PC-3 (cell line): ENCODE measurements around the gene SNX5. TPM values are rescaled to one million over a fixed set of nuclear protein-coding genes. Genes with fewer than 3 reads are reported as not detected.

Experiments used
- ATAC-seq: fragments of 200-7000 bp; cut with Tn5 transposase; 2 replicates; pipeline ENCODE4 v1.9.1; 2020; ENCODE audit warnings: mild to moderate bottlenecking, moderate library complexity
- BruUV-seq: library from RNA; stranded (reverse); fragments of 400-500 nt; replicated peaks from 2 replicates; lab custom pipeline; 2021; lab: Mats Ljungman, UMichigan
- CTCF ChIA-PET: fragments of 300-600 bp; sonication (Branson Sonifier 250); formaldehyde crosslinking; loops from one replicate; lab custom pipeline; 2022; ENCODE audit warnings: antibody characterized with exemption; lab: Charles Lee
- POLR2A ChIA-PET: fragments of 300-600 bp; sonication (Branson Sonifier 250); formaldehyde crosslinking; loops from one replicate; lab custom pipeline; 2022; ENCODE audit warnings: antibody characterized with exemption; ENCODE audit not compliant: unreplicated experiment; lab: Charles Lee
- DNase-seq: peaks from one replicate; pipeline ENCODE4 v3.0.0-alpha.2; 2015
- H2AFZ ChIP-seq: fragments of 300-600 bp; sonication (generic); 2 replicates; pipeline ENCODE4 v1.6.0; 2016; ENCODE audit warnings: antibody characterized with exemption, low read length
- H3F3A ChIP-seq: fragments of 300-600 bp; sonication (generic); one replicate; pipeline ENCODE4 v1.6.0; 2017; ENCODE audit warnings: antibody characterized with exemption, low read length, control low read depth, mild to moderate bottlenecking; ENCODE audit not compliant: unreplicated experiment
- H3K27ac ChIP-seq: fragments of 300-600 bp; sonication (generic); 2 replicates; pipeline ENCODE4 v1.5.1; 2016; ENCODE audit warnings: mild to moderate bottlenecking, low read length
- H3K27me3 ChIP-seq: fragments of 300-600 bp; sonication (generic); 2 replicates; pipeline ENCODE4 v1.6.1; 2016; ENCODE audit warnings: low read length, mixed read lengths
- H3K36me3 ChIP-seq: fragments of 300-600 bp; sonication (generic); 2 replicates; pipeline ENCODE4 v1.6.1; 2016; ENCODE audit warnings: low read depth, mixed run types, low read length, mixed read lengths
- H3K4me1 ChIP-seq: fragments of 300-600 bp; sonication (generic); 2 replicates; pipeline ENCODE4 v1.5.1; 2016; ENCODE audit warnings: low read length; ENCODE audit not compliant: insufficient read depth
- H3K4me2 ChIP-seq: fragments of 300-600 bp; sonication (generic); 2 replicates; pipeline ENCODE4 v1.6.0; 2016; ENCODE audit warnings: low read length
- H3K4me3 ChIP-seq: fragments of 300-600 bp; sonication (generic); 2 replicates; pipeline ENCODE4 v1.5.1; 2016; ENCODE audit warnings: mild to moderate bottlenecking, low read length, mixed read lengths
- H3K79me2 ChIP-seq: fragments of 300-600 bp; sonication (generic); 2 replicates; pipeline ENCODE4 v1.6.1; 2017; ENCODE audit warnings: low read length, mixed read lengths
- H3K9ac ChIP-seq: fragments of 300-600 bp; sonication (generic); 2 replicates; pipeline ENCODE4 v1.6.0; 2016; ENCODE audit warnings: mild to moderate bottlenecking, low read length
- H3K9me2 ChIP-seq: fragments of 300-600 bp; sonication (generic); replicated peaks from 2 replicates; pipeline ENCODE4 v1.6.1; 2016; ENCODE audit warnings: mixed run types, low read length, mixed read lengths
- H3K9me3 ChIP-seq: fragments of 300-600 bp; sonication (generic); 2 replicates; pipeline ENCODE4 v1.6.1; 2016; ENCODE audit warnings: low read length, mixed read lengths
- H4K20me1 ChIP-seq: fragments of 300-600 bp; sonication (generic); 2 replicates; pipeline ENCODE4 v1.6.1; 2016; ENCODE audit warnings: low read length, mixed read lengths
- CTCF ChIP-seq: fragments of 300-600 bp; sonication (generic); conservative IDR thresholded peaks from 2 replicates; pipeline ENCODE4 v1.5.1; 2017; ENCODE audit warnings: antibody characterized with exemption, low read depth, mild to moderate bottlenecking, low read length
- EZH2 ChIP-seq: fragments of 300-600 bp; sonication (generic); IDR thresholded peaks from one replicate; pipeline ENCODE4 v1.6.1; 2017; ENCODE audit warnings: antibody characterized with exemption, mild to moderate bottlenecking, low read length; ENCODE audit not compliant: unreplicated experiment
- EZH2phosphoT487 ChIP-seq: fragments of 300-600 bp; sonication (generic); IDR thresholded peaks from 2 replicates; pipeline ENCODE4 v1.6.1; 2018; ENCODE audit warnings: mild to moderate bottlenecking, antibody characterized with exemption, low read length, borderline replicate concordance
- intact Hi-C: fragments of 100-400 bp; cut with micrococcal nuclease; formaldehyde crosslinking; loops from 2 replicates; pipeline ENCODE4 v1.9.0; 2023
- total RNA-seq: library from RNA; depleted of rRNA; stranded (reverse); fragments of >200 nt; gene quantifications from 2 replicates; pipeline ENCODE4 v1.2.3, GENCODE V29; 2014

SNX5 gene
- total RNA-seq, 1 experiment from 2014 or later: 159 TPM

DNA sequence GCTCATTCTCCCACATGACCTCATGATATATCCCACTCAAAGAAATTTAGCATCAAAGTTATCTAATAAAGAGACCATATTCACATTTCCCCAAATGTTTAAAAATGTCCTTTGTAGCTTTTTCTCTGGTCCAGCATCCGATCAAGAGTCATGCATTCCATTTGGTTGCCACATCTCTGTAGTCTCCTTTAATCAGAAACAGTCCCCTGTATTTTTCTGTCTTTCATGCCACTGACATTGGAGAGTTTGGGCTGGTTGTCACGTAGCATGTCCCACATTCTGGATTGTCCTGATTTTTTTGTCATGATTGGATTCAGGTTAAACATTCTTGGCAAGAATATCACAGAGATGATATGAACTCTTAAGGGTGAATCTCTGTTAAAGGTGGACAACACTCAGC is 55.7 kb downstream of the SNX5 start:
- BruUV-seq: no TSS peak
- H3K27me3 ChIP-seq: no peaks in the 10 kb centered on the region
- no peaks in the 10 kb centered on the region for H3K36me3 ChIP-seq
- intact Hi-C loops: no loop called here
- peak; percentile 42 for DNase-seq
- ATAC-seq: no peak
- no peak overlapping the region for H3K4me3 ChIP-seq
- no peak overlapping the region for H3K27ac ChIP-seq
- ChIA-PET CTCF (no interaction called here), POLR2A (no interaction called here)
- no peaks in the 10 kb centered on the region for H3K9me2 ChIP-seq
- no peak for TF ChIP-seq CTCF
- TF ChIP-seq EZH2phosphoT487: no peak
- no peak for TF ChIP-seq EZH2
- H3K9ac ChIP-seq: no peak overlapping the region
- H3K4me2 ChIP-seq: no peak overlapping the region
- no peaks in the 10 kb centered on the region for H3K4me1 ChIP-seq
- H4K20me1 ChIP-seq: no peaks in the 10 kb centered on the region
- no peak overlapping the region for H2AFZ ChIP-seq
- no peaks in the 10 kb centered on the region for H3F3A ChIP-seq
- no peaks in the 10 kb centered on the region for H3K79me2 ChIP-seq
- no peaks in the 10 kb centered on the region for H3K9me3 ChIP-seq

GRCh38 chr20:17911927-17912326 is 56.7 kb downstream of the SNX5 start:
- DNase-seq (no peak), ATAC-seq (no peak)
- ChIA-PET CTCF (no interaction called here), POLR2A (no interaction called here)
- intact Hi-C loops: no loop called here
- no peaks in the 10 kb centered on the region for H3K27me3 ChIP-seq
- no peak overlapping the region for H2AFZ ChIP-seq
- H3K4me3 ChIP-seq: no peak overlapping the region
- no peak for TF ChIP-seq CTCF
- TF ChIP-seq EZH2phosphoT487: no peak
- no peak for TF ChIP-seq EZH2
- no peaks in the 10 kb centered on the region for H3K9me2 ChIP-seq
- H3K4me1 ChIP-seq: no peaks in the 10 kb centered on the region
- H3F3A ChIP-seq: no peaks in the 10 kb centered on the region
- H4K20me1 ChIP-seq: no peaks in the 10 kb centered on the region
- H3K27ac ChIP-seq: no peak overlapping the region
- H3K9ac ChIP-seq: no peak overlapping the region
- no peaks in the 10 kb centered on the region for H3K79me2 ChIP-seq
- H3K9me3 ChIP-seq: no peaks in the 10 kb centered on the region
- no peaks in the 10 kb centered on the region for H3K36me3 ChIP-seq
- no TSS peak for BruUV-seq
- H3K4me2 ChIP-seq: no peak overlapping the region

GRCh38 chr20:17910828-17911294 is 57.7 kb downstream of the SNX5 start:
- POLR2A ChIA-PET: no interaction called here
- TF ChIP-seq EZH2phosphoT487: no peak

More at GRCh38 chr20:17910828-17911294, 57.7 kb downstream of the SNX5 start:
- no peaks in the 10 kb centered on the region for H3K36me3 ChIP-seq
- no peaks in the 10 kb centered on the region for H3F3A ChIP-seq
- no peaks in the 10 kb centered on the region for H4K20me1 ChIP-seq
- no peak overlapping the region for H3K4me2 ChIP-seq
- no peak overlapping the region for H3K9ac ChIP-seq
- H3K9me3 ChIP-seq: no peaks in the 10 kb centered on the region
- H3K4me3 ChIP-seq: no peak overlapping the region
- H3K27ac ChIP-seq: no peak overlapping the region
- ATAC-seq (no peak), DNase-seq (peak; percentile 24)
- BruUV-seq: no TSS peak
- no peaks in the 10 kb centered on the region for H3K79me2 ChIP-seq
- H3K4me1 ChIP-seq: no peaks in the 10 kb centered on the region
- CTCF ChIA-PET: no interaction called here
- H3K27me3 ChIP-seq: no peaks in the 10 kb centered on the region
- no peak overlapping the region for H2AFZ ChIP-seq
- intact Hi-C loops: no loop called here
- H3K9me2 ChIP-seq: no peaks in the 10 kb centered on the region
